GM21360 (cell line): ENCODE results near the gene LHPP.
"Not testable (repeated sequence)": the region's sequence is repeated elsewhere in the genome, so short reads cannot be mapped to it uniquely, and the experiment has no call there.

Experiments used
- ATAC-seq: cut with Tn5 transposase; IDR thresholded peaks from one replicate; pipeline ENCODE4 v1.9.1; 2021; ENCODE audit warnings: mild to moderate bottlenecking, moderate library complexity; ENCODE audit not compliant: unreplicated experiment

LHPP gene

GRCh38 chr10:124461642-124462347 is at the start of gene LHPP:
LHPP (plus strand) TSS chr10:124461823; CDS start chr10:124461863, 40 bp downstream.
- ATAC-seq: peak; percentile 93

- no peak for ATAC-seq
Measured at GRCh38 chr10:124414076-124414475, 47.5 kb upstream of the LHPP start.

GRCh38 chr10:124415210-124415609 is 46.4 kb upstream of the LHPP start:
- no peak for ATAC-seq

- no peak for ATAC-seq
Measured at GRCh38 chr10:124416733-124417132, 44.9 kb upstream of the LHPP start.

DNA sequence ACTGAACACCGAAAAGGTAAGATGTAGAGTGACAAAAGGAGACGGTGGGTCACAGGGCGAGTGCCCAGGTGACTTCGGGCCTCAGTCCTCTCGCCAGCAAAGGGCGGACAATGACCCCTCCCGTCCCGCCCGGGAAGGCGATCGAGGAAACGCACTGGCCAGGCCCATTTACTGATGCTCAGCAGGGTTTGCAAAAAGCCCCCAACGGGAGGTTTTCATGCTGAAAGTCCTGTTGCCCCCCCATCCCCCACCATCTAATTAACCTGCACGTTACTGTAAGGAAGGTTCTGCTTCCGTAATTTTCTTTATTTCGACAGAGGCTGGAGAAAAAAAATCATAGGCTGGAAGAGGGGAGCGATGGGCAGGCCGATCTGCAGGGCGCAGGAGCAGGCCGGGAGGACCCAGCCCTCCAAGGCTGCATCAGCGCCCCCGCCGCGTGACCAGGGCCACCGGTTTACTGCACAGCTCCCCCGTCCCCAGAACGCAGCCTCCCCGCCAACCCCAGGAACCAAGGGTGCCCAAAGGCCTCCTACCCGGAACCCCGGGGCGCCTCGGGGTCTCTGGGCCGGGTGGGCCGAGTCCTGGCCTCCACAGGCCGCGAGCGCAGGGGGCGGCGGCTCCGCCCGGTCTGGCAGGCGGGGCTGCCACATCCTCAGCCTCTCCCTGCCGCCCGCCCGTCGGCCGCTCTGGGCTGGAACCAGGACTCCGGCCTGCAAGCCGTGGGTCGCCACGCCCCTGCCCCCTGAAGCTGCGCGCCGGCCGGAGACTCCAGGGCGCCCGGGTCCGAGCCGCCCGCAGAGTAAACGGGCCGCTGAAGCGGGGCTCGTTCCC is 43.5 kb upstream of the LHPP start:
- ATAC-seq: peak; percentile 25

- peak; percentile 94 for ATAC-seq
Measured at GRCh38 chr10:124418726-124419501, 42.7 kb upstream of the LHPP start, which contains the start of gene OAT. OAT (minus strand) TSS chr10:124418923; CDS start chr10:124412171, 6,752 bp downstream.

- no peak for ATAC-seq
Measured at GRCh38 chr10:124419635-124420034, 42.0 kb upstream of the LHPP start.

GRCh38 chr10:124420254-124420653 is 41.4 kb upstream of the LHPP start:
- no peak for ATAC-seq

DNA sequence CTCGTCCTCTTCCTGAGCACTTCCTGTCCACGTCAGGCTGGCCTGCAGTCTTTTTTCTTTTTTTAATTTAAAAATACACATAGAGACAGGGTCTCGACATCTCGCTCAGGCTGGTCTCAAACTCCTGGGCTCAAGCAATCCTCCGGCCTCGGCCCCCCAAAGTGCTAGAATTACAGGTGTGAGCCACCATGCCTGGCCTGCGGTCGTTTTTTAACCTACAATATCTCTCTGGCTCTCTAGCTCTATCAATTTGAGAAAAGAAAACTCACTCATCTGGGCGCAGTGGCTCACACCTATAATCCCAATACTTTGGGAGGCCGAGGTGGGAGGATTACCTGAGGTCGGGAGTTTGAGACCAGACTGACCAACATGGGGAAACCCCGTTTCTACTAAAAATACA is 38.9 kb upstream of the LHPP start:
- ATAC-seq: no peak

- no peak for ATAC-seq
Measured at GRCh38 chr10:124423813-124424212, 37.8 kb upstream of the LHPP start.

DNA sequence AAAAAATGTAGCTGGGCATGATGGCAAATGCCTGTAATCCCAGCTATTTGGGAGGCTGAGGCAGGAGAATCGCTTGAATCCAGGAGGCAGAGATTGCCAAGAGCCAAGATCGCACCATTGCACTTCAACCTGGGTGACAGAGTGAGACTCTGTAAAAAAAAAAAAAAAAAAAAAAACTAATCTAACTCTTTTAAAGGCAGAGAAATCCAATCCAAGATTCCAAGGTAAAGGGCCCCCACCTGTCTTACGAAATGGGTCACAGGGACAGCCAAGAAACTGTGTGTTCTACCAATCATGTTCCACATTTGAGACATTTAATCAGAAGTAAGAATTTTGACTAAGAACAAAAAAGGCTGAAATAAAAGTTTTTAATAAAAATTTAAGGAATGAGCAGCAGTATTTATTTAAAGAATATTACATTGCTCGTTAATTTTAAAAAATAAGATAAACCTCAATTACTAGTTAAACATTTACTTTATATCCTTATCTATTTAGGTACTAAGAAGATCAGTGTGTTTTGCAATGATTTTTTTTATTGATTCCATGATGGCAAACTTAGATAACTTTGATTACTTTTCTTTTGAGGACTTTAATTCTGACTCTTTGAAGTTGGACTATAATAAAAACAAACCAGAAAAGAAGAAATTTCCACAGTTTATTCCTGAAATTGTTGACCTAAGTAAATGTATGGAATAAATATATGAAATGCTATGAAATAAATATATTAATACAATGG is 36.2 kb upstream of the LHPP start:
- no peak for ATAC-seq

DNA sequence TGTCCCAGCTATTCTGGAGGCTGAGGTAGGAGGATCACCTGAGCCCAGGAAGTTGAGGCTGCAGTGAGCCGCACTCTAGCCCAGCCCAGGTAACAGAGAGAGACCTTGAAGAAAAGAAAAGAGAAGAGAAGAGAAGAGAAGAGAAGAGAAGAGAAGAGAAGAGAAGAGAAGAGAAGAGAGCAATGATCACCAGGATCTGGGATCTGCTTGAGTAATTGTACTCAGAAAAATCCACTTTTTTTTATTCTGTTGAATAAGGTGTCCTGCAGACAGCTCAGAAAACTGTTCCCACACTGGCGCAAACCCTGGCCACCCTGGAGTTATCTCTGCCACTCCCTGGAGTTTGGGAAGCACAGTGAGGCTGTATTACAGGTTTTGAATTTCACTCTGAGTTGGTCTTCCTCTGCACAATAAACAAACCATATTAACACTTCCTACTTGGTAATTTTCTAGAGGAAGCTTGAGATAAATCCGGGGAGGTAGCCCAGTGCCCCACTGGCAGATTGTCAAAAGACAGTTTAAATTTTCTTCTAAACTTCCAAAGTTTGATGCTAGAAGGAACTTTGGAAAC is 33.3 kb upstream of the LHPP start:
- ATAC-seq: no peak

GRCh38 chr10:124429576-124429975 is 32.0 kb upstream of the LHPP start:
- no peak for ATAC-seq

DNA sequence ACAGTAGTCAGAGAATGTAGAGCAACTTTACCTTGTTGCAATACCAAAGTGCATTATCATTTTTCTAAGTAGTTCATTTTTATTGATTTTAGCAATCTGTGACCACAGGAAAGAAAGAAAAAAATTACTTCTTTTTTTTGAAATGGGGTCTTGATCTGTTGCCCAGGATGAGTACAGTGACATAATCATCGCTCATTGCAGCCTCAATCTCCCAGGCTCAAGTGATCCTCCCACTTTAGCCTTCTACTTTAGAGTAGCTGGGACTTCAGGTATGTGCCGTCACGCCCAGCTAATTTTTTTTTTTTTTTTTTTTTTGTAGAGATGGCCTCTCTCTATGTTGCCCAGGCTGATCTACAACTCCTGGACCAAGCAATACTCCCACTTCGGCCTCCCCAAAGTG is 31.5 kb upstream of the LHPP start:
- ATAC-seq: no peak

DNA sequence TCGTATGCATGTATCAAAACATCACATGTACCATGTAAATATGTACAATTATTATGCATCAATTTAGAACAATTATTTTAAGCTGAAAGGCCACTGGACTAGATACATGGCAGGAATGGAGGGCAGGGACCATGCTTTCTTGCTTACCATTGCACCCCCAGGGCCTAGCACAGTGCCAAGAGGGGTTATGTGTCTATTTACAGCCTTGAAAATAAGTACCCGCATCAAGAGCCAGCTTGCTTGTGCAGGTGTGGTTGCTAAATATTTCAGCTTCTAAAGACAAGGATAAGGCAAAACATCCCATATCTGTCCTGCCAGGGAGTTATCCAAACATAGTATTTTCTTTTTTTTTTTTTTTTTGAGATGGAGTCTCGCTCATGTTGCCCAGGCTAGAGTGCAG is 28.2 kb upstream of the LHPP start:
- ATAC-seq: no peak

- ATAC-seq: not testable (repeated sequence)
Measured at GRCh38 chr10:124435683-124436082, 25.9 kb upstream of the LHPP start.

- ATAC-seq: no peak
Measured at GRCh38 chr10:124436191-124436638, 25.4 kb upstream of the LHPP start.

DNA sequence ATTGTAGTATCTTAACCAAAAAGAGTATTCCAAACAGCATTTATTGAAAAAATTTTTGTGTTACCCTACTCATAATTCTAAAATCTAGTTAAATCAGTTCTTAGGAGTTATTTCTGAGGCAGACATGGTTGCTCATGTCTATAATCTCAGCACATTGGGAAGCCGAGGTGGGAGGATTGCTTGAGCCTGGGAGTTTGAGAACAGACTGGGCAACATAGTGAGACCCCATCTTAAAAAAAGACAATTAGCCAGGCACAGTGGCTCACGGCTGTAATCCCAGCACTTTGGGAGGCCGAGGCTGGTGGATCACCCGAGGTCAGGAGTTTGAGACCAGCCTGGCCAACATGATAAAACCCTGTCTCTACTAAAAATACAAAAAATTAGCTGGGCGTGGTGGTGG is 19.9 kb upstream of the LHPP start:
- ATAC-seq: not testable (repeated sequence)

DNA sequence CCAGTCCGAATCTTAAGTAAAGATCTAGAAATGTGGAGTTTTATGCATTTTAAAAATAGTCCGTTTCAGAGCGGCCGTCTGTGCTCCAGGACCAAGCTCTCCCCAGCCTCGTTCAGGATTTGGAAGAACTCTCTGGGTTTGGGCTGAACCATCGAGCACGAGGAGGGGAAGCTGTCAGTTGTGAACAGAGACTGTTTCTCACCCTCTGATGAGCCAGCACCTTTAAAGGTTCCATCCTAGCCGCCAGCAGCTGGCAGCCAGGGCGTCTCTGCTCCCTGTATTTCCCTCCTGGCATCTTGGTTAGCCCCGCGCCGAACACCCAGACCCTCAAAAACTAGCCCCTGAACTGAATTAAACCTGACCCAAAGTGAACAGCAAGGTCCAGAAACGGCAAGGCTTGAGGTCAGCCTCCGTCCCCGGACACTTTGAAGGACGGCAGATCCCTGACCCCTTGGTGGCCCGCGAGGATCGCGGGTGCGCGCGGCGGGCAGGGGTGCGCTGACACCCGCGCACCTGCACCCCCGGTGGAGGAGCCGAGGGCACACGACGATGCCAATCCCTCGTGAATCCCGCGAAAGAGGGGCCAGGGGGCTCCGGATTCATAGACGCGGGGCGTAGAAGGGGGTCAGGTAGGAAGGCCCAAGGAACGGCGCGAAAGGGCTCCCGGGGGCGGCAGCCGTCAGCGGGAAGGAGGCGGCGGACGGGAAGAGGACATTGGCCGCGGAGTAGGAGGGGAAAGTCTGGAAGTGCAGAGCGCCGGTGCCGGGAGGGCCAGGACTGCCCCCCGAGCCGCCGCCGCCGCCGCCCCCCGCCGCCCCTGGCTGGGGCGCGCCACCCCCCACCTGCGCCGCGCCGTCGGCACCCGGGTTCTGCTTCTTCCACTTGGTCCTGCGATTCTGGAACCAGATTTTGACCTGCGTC is 14.5 kb upstream of the LHPP start:
- no peak for ATAC-seq
